Natural killer cell treated with Interleukin-12 subunit alpha and Interleukin-12 subunit beta and Interleukin-15 and Interleukin-18, amount 100 ng/mL, for 72 hours (primary cell): Measurements from ENCODE around the gene LMTK2. TPM values are rescaled to one million over a fixed set of nuclear protein-coding genes. Genes with fewer than 3 reads are reported as not detected.
A peak's percentile ranks its signal among the peaks of the same experiment; 100 is the strongest.
"Not testable (repeated sequence)": the region's sequence is repeated elsewhere in the genome, so short reads cannot be mapped to it uniquely, and the experiment has no call there.

Experiments used
- ATAC-seq, 2 donors: fragments of 150-1000 bp; cut with Tn5 transposase in 1 of 2; sonication (Bioruptor Pico), chemical (Tn5 transposase) in 1 of 2; 2 replicates each; pipeline ENCODE4 v1.10.0; 2021
- DNase-seq: peaks from one replicate; pipeline ENCODE4 v3.0.0; 2022; ENCODE audit warnings: low spot score
- H3K27ac Mint-ChIP-seq, 2 donors: 1 replicate in 1 of 2; 2 replicates in 1 of 2; pipeline ENCODE4 v1.8.0; 2022; ENCODE audit warnings: mixed read lengths in 2 of 2, mild to moderate bottlenecking in 1 of 2, moderate library complexity in 1 of 2
- H3K27me3 Mint-ChIP-seq, 2 donors: 1 replicate in 1 of 2; 2 replicates in 1 of 2; pipeline ENCODE4 v1.8.0; 2022; ENCODE audit warnings: mixed read lengths in 2 of 2
- H3K36me3 Mint-ChIP-seq: one replicate; pipeline ENCODE4 v1.8.0; 2022; ENCODE audit warnings: mixed read lengths
- H3K4me1 Mint-ChIP-seq, 2 donors: 1 replicate in 1 of 2; 2 replicates in 1 of 2; pipeline ENCODE4 v1.8.0; 2022; ENCODE audit warnings: low read depth in 2 of 2, mixed read lengths in 2 of 2, mild to moderate bottlenecking in 1 of 2
- H3K4me3 Mint-ChIP-seq: one replicate; pipeline ENCODE4 v1.8.0; 2022; ENCODE audit warnings: mixed read lengths
- H3K9me3 Mint-ChIP-seq: 2 replicates; pipeline ENCODE4 v1.8.0; 2022; ENCODE audit warnings: mixed read lengths
- total RNA-seq, 2 donors: library from RNA; stranded (reverse); gene quantifications; one replicate each; pipeline ENCODE4 v1.2.3, GENCODE V29; 2022

Gene LMTK2
- total RNA-seq, 2 donors from 2014 or later, result 26.7 to 31.0 TPM

GRCh38 chr7:98212532-98213041, 105.9 kb downstream of the LMTK2 start:
- ATAC-seq, result no peak
- H3K27ac Mint-ChIP-seq, result no peak overlapping the region
- H3K9me3 Mint-ChIP-seq, result no peaks in the 10 kb centered on the region
- H3K4me3 Mint-ChIP-seq, result no peak overlapping the region
- H3K36me3 Mint-ChIP-seq, result no peaks in the 10 kb centered on the region
- no peak for DNase-seq
- H3K27me3 Mint-ChIP-seq, result no peaks in the 10 kb centered on the region
- no peaks in the 10 kb centered on the region for H3K4me1 Mint-ChIP-seq

- Mint-ChIP-seq H3K27ac (no peak overlapping the region), H3K36me3 (no peaks in the 10 kb centered on the region), H3K4me1 (peaks cover 3 to 4% of the 10 kb centered on the region in 2 donors), H3K9me3 (no peaks in the 10 kb centered on the region), H3K27me3 (no peaks in the 10 kb centered on the region), H3K4me3 (no peak overlapping the region)
- ATAC-seq (no peak), DNase-seq (no peak)
These were observed 106.7 kb downstream of the LMTK2 start for GRCh38 chr7:98213296-98213887.

- H3K27me3 Mint-ChIP-seq, result no peaks in the 10 kb centered on the region
- DNase-seq (no peak), ATAC-seq (no peak)
- peaks cover 8 to 11% of the 10 kb centered on the region in 2 donors for H3K4me1 Mint-ChIP-seq
- H3K4me3 Mint-ChIP-seq, result no peak overlapping the region
- H3K27ac Mint-ChIP-seq, result no peak overlapping the region
- no peaks in the 10 kb centered on the region for H3K36me3 Mint-ChIP-seq
- H3K9me3 Mint-ChIP-seq, result no peaks in the 10 kb centered on the region
These were observed 107.5 kb downstream of the LMTK2 start for GRCh38 chr7:98213888-98214810.

GRCh38 chr7:98214811-98215321, 108.2 kb downstream of the LMTK2 start:
- Mint-ChIP-seq H3K4me1 (peaks cover 11 to 14% of the 10 kb centered on the region in 2 donors), H3K27ac (no peak overlapping the region), H3K36me3 (no peaks in the 10 kb centered on the region), H3K27me3 (no peaks in the 10 kb centered on the region), H3K9me3 (no peaks in the 10 kb centered on the region), H3K4me3 (no peak overlapping the region)
- no peak for ATAC-seq
- no peak for DNase-seq

- no peak overlapping the region for H3K4me3 Mint-ChIP-seq
- ATAC-seq, result no peak
- no peak overlapping the region for H3K27ac Mint-ChIP-seq
- no peaks in the 10 kb centered on the region for H3K27me3 Mint-ChIP-seq
- DNase-seq, result no peak
- H3K9me3 Mint-ChIP-seq, result no peaks in the 10 kb centered on the region
- peaks cover 11 to 14% of the 10 kb centered on the region in 2 donors for H3K4me1 Mint-ChIP-seq
- no peaks in the 10 kb centered on the region for H3K36me3 Mint-ChIP-seq
These were observed 109.2 kb downstream of the LMTK2 start for GRCh38 chr7:98215561-98216495.

- Mint-ChIP-seq H3K4me1 (peaks cover 11 to 14% of the 10 kb centered on the region in 2 donors), H3K27me3 (no peaks in the 10 kb centered on the region), H3K4me3 (no peak overlapping the region), H3K9me3 (no peaks in the 10 kb centered on the region), H3K27ac (no peak overlapping the region), H3K36me3 (no peaks in the 10 kb centered on the region)
- no peak for DNase-seq
- ATAC-seq, result peak in 1 of 2 donors; percentile 10
These were observed 110.4 kb downstream of the LMTK2 start for GRCh38 chr7:98216941-98217622.

- ATAC-seq (no peak), DNase-seq (peak; percentile 58)
- H3K4me1 Mint-ChIP-seq, result peaks cover 11 to 14% of the 10 kb centered on the region in 2 donors
- H3K27ac Mint-ChIP-seq, result peak overlapping the region in 1 of 2 donors; percentile 16
- no peaks in the 10 kb centered on the region for H3K9me3 Mint-ChIP-seq
- no peaks in the 10 kb centered on the region for H3K27me3 Mint-ChIP-seq
- H3K36me3 Mint-ChIP-seq, result no peaks in the 10 kb centered on the region
- H3K4me3 Mint-ChIP-seq, result no peak overlapping the region
These were observed 111.2 kb downstream of the LMTK2 start for GRCh38 chr7:98217623-98218582.

- not testable (repeated sequence) for ATAC-seq, H3K36me3 Mint-ChIP-seq, H3K9me3 Mint-ChIP-seq, H3K4me3 Mint-ChIP-seq, H3K27me3 Mint-ChIP-seq
- Mint-ChIP-seq H3K27ac (peak overlapping the region in 1 of 2 donors; percentile 16), H3K4me1 (peaks cover 11 to 14% of the 10 kb centered on the region in 2 donors)
- peak; percentile 10 for DNase-seq
These were observed 112.7 kb downstream of the LMTK2 start for GRCh38 chr7:98219382-98219781.

GRCh38 chr7:98221611-98222532, 115.2 kb downstream of the LMTK2 start:
- DNase-seq (peak; percentile 35), ATAC-seq (no peak)
- Mint-ChIP-seq H3K36me3 (no peaks in the 10 kb centered on the region), H3K9me3 (no peaks in the 10 kb centered on the region), H3K27me3 (no peaks in the 10 kb centered on the region), H3K27ac (no peak overlapping the region), H3K4me3 (no peak overlapping the region), H3K4me1 (peaks cover 11 to 14% of the 10 kb centered on the region in 2 donors)

- ATAC-seq (no peak), DNase-seq (peak; percentile 52)
- no peak overlapping the region for H3K27ac Mint-ChIP-seq
- no peak overlapping the region for H3K4me3 Mint-ChIP-seq
- no peaks in the 10 kb centered on the region for H3K36me3 Mint-ChIP-seq
- H3K9me3 Mint-ChIP-seq, result no peaks in the 10 kb centered on the region
- H3K27me3 Mint-ChIP-seq, result no peaks in the 10 kb centered on the region
- H3K4me1 Mint-ChIP-seq, result peaks cover 11 to 14% of the 10 kb centered on the region in 2 donors
These were observed 116.0 kb downstream of the LMTK2 start for GRCh38 chr7:98222533-98223195.

GRCh38 chr7:98223351-98223897, 116.8 kb downstream of the LMTK2 start:
- ATAC-seq (no peak), DNase-seq (peak; percentile 31)
- H3K36me3 Mint-ChIP-seq, result no peaks in the 10 kb centered on the region
- H3K4me3 Mint-ChIP-seq, result no peak overlapping the region
- H3K4me1 Mint-ChIP-seq, result peaks cover 7 to 10% of the 10 kb centered on the region in 2 donors
- no peaks in the 10 kb centered on the region for H3K9me3 Mint-ChIP-seq
- no peaks in the 10 kb centered on the region for H3K27me3 Mint-ChIP-seq
- no peak overlapping the region for H3K27ac Mint-ChIP-seq
